SKM-1 (cell line): ENCODE results near the gene RTN3.
"Not testable (repeated sequence)": the region's sequence is repeated elsewhere in the genome, so short reads cannot be mapped to it uniquely, and the experiment has no call there.

Source experiments
- DNase-seq: peaks from one replicate; lab custom pipeline; 2025; ENCODE audit not compliant: unreplicated experiment; lab: John Stamatoyannopoulos, UW

Gene RTN3, protein sequence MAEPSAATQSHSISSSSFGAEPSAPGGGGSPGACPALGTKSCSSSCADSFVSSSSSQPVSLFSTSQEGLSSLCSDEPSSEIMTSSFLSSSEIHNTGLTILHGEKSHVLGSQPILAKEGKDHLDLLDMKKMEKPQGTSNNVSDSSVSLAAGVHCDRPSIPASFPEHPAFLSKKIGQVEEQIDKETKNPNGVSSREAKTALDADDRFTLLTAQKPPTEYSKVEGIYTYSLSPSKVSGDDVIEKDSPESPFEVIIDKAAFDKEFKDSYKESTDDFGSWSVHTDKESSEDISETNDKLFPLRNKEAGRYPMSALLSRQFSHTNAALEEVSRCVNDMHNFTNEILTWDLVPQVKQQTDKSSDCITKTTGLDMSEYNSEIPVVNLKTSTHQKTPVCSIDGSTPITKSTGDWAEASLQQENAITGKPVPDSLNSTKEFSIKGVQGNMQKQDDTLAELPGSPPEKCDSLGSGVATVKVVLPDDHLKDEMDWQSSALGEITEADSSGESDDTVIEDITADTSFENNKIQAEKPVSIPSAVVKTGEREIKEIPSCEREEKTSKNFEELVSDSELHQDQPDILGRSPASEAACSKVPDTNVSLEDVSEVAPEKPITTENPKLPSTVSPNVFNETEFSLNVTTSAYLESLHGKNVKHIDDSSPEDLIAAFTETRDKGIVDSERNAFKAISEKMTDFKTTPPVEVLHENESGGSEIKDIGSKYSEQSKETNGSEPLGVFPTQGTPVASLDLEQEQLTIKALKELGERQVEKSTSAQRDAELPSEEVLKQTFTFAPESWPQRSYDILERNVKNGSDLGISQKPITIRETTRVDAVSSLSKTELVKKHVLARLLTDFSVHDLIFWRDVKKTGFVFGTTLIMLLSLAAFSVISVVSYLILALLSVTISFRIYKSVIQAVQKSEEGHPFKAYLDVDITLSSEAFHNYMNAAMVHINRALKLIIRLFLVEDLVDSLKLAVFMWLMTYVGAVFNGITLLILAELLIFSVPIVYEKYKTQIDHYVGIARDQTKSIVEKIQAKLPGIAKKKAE

DNA sequence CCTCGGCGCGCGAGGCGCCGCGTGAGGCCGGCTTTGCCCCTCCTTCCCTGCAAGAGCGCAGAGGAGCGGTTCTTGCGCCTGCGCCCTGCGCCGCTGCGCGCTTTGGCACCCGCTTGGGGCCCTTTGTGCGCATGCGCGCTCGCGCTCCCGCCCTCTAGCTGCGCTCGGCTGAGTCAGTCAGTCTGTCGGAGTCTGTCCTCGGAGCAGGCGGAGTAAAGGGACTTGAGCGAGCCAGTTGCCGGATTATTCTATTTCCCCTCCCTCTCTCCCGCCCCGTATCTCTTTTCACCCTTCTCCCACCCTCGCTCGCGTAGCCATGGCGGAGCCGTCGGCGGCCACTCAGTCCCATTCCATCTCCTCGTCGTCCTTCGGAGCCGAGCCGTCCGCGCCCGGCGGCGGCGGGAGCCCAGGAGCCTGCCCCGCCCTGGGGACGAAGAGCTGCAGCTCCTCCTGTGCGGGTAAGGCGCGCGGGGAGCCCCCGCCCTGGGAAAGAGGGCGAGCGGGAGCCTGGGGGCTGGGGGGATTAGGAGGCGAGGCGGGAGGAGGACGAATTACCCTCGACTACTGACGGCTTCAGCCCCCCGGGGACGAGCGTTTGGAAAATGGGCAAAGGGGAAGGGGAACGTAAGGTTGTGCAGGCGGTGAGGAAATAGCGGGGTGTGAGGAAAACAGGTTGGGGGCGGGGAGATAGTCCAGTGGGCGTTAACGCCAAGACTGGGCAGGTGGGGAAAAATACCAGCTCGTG, at the start of gene RTN3:
RTN3 (plus strand) TSS at position 180 of the 745 bp plus-strand sequence; CDS start at position 317, 137 bp downstream.
- peak; percentile 92 for DNase-seq

DNA sequence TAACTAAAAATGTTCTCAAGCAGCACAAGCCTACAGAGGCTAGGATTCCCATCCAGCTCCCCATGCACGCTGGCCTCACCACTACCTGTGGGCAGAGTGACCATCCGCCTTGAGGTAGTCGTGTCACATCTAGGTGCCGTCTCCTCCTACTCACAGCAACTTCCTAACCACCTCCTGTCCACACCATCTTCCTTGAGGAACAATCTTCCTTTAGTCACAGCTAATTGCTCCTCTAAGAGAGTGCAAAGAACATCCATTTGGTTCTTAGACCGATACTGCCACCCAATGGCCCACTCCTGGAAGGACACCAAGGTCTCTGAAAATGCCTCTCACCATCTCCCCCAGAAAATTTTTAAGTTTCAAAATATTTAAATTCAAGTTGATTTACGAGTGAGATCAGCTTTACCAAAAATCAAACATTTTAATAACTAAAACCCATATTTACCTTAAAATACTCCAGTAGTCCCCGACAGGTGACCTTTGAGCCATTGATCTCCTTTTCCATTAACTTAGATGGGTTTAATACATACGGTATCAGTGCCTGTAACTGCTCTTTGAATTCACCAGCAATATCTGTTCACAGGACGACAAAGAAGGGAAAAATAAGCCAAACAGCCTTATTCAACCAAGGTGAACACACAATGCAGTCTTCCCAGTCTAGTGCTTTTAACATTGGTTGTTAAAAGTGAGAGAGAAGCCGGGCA, 45.4 kb upstream of the RTN3 start:
- peak; percentile 56 for DNase-seq

DNA sequence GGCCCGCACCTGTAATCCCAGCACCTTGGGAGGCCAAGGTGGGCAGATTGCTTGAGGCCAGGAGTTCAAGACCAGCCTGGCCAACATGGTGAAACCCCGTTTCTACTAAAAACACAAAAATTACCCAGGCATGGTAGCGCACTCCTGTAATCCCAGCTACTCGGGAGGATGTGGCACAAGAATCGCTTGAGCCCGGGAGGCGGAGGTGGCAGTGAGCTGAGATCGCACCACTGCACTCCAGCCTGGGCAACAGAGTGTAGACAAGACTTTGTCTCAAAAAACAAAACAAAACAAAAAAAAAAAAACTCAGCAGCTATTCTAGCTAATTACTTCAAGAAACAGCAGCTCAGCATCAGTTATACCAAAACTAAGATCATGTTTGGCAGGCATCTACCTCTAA, 42.9 kb upstream of the RTN3 start:
- not testable (repeated sequence) for DNase-seq

DNA sequence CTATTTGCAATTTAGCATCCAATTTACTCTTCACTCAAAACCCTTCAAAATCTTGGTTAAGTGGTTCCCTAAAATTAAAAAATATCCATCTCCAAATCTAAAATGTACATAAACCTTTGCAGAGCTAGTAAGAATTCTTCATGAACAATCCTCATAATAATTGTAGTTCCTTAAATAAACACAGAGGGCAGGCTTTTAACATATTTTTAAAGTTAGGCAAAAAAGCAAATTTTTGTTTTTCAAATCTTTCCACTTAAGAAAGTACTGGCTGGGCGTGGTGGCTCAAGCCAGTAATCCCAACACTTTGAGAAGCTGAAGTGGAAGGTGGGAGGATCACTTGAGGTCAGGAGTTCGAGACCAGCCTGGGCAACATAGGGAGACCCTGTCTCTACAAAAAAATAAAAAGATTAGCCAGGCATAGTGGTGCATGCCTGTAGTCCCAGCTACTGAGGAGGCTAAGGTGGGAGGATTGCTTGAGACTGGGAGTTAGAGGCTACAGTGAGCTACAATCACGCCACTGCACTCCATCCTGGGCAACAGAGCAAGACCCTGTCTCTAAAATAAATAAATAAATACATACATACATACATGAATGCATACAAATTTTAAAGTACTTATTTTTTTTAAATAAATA, 42.0 kb upstream of the RTN3 start:
- no peak for DNase-seq

DNA sequence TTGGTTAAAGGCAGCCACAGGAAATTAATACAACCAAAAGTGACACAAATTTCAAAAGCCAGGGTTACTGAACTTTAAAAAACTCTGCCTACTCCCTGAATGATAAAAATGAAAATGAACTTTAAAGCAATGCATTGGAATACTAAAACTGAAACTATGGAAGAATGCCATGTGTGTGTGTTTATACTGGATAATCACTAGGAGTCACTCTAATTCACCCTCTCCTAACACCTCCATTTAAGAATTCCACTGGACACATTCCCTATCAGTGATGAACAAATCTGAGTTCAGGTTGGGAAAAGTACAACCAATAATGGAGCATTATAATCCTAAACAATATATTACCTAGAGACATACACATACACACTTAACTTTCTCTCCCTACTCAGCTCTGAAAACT, 39.6 kb upstream of the RTN3 start:
- DNase-seq, result no peak

DNA sequence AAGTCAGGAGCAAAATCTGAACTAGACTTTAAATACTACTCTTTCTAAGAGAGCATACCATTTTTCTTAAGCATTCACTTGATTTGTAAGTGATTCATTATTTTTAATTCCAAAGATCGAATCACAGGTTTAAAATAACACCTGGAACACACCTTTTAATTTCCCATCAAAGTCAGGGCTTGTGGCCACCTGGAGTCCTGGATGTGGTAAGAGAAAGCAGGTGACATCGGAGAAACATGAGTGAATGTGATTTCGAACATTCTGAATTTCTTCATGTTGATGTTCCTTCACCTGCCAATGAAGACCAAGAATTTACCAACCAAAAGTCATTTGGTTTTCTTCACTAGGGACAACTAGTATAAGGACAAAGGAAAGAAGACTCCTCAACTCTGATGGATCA, 38.1 kb upstream of the RTN3 start:
- no peak for DNase-seq

DNA sequence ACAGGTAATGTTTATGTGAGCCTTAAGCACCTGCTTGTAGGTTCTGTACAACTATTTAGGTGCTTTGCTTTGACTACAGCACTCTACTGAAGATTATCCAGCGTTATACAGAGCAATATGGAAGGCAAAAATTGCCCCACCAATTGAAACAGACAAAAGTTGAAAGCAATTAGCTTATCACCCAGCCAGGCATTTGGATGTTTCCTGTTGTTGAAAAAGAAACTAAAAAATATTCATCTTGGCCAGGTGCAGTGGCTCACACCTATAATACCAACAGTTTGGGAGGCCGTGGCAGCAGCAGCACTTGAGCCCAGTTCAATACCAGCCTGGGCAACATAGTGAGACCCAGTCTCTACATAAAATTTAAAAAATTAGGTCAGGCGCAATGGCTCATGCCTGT, 28.6 kb upstream of the RTN3 start:
- DNase-seq, result no peak

DNA sequence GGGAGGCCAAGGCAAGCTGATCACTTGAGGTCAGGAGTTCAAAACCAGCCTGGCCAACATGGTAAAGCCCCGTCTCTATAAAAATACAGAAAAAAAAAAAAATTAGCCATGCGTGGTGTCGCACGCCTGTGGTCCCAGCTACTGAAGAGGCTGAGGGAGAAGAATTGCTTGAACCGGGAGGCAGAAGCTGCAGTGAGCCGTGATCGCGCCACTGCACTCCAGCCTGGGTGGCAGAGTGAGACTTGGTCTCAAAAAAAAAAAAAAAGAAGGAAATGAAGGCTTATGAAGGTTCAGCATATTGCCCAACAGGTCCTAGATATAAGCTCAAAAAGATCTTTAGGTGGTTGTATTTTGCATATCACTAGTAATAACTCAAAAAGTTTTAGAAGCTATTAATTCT, 20.3 kb upstream of the RTN3 start:
- no peak for DNase-seq

DNA sequence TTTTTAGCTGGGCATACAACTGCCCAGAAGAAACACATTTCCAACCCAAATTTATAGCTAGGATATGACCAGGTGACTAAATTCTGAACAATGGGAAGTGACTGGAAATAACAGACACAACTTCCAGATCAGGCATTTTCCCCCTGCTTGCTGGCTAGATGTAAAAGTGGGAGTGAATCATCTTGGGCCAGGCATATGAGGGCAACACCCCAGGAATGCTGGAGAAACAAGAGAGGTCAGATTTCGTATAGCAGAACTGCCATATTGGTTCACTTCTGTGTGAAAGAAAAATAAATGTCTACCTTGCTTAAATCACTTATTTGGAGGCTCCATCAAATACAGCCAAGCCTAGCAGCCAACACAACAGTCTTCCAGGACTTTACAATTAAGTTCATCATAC, 17.5 kb upstream of the RTN3 start:
- DNase-seq, result no peak

DNA sequence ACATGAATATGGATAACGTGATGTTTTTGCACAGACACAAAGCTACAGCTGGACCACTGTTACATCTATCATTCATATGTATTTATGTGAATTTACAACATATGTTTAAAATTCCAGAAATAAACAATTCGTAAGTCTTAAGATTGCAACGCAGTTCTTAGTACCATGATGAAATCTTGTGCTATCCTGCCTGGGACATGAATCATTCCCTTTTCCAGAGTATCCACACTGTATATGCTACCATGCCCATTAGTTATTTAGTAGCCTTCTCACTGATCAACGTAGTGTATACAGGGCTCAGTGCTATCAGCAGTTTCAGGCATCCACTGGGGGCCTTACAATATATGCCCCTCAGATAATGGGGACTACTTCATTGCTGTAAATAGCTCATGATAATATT, 14.4 kb upstream of the RTN3 start:
- no peak for DNase-seq

DNA sequence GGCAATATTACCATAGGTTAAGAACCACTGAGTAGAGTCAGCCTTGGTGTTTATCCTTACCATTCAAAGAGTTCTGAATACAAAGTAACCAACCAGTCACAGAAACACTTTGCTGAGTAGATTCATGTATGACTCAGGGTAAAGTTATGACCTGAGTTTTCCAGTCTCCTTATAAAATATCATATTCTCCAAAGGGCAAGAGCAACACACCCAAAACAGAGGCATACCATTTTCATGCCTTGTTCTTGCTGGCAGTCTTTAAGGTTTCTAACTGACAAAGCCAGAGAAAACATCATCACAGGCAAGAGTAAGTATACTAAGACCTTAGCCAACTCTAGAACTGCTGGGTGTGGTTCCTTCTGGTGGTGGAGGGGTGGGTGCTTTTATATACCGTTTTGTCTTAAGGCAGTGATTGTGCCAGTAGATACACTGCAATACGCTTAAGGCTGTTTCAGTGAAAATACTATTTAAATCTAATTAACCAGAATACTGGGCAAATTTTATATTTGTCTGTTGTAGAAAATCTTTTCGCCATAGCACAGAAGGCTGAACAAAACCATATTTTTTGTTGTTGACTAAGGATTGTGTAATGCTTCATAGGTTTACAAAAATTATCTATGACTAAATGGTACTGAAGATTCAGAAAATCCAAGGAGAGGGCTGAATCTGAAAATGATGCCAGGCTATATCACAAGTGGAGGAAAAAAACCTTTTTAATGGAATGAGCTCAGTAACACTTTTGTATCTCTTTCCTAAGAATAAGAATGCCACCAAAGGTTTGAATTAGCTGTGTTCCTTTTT, 13.1 kb upstream of the RTN3 start:
- DNase-seq, result no peak

DNA sequence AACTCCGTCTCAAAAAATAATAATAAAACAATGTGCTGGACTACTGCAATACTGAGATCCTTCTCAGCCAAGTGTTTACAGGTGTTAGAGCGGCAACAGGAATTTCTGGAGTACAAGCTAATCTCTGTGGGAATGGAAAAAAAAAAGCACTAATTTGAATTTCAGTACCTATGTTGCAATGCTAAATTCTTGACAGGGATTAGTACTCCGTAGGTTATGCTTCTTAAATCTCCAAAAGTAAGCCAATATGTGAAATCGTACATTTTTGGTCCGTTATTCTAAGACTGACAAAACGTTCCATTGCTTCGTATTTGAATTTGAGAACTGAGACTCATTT, 11.2 kb upstream of the RTN3 start:
- no peak for DNase-seq

DNA sequence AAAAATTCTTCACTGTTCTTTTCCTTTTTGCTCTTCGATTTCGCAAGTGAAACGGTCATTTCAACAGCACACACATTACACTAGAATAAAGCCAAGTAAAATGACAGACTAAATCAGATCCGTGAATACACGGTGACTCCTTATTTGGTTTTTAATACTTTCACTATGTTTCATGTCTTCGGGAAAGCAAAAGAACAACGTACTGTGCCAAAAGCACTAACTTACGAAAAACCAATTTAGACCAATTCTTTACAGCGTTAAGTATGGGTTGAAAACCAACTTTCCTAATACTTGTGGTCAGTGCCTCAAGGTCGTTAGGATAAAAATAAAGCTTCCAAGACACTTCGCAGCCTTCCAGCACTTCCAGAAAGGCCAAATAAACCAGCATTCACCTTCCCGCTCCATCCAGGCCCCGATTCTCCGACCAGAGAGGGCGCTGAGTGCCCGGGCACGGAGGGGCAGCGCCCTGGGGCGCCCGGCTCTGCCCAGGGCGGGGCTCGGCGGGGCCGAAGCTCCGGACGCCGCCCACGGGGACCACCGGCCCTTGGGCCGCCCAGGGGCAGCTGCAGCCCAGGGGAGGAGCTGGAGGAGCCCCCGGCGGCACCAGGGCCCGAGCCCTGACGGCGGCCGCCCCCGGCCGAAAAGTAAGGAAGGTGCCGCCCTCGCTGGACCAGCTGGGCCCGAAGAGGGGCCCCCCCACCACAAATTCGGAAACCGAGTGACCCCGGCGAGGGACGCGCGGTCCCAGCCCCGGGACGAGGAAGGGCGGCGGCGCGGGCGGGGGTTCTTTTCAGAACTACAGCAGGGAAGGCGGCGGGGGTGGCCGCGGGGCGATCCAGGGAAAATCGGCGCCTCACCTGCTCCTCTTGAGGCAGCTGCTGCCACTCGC, 10.6 kb upstream of the RTN3 start:
- DNase-seq, result peak; percentile 32

DNA sequence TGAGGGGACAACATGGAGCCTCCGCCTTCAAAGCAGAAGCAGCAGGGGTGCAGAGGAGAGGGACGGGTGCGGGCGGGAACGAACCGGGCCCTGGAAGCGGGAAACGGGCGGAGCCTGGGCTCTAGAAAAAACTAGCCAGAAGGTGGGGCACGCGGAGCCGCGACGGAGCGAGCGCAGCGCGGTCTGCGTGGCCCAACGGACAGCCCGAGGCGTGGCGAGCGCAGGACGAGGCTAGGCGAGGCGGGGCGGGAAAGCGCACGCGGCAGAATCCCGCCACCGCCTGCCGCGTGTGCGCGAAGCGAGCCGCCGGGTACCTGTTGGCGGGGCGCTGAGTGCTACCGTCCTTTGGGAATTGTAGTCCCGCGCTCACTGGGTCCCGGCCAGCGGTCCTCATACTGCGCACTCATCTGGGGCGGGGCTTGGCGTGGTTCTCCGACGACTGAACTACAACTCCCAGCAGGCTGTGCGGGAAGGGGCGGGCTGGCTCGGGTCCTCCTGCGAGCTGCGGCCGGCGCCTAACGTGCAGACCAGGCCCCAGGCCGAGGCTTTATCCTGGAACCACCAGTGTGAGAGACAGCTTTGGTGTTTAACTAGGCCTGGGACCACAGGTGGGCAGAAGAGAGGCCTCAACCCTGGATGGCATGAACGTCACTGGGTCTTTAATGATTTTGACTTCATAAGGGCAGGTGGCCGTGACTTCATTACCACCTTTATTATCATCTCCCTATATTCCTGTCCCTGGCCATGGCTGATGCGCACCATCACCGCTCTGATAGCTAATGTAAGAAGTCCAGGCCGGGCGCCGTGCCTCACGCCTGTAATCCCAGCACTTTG, 9.8 kb upstream of the RTN3 start, which contains the start of gene ATL3:
ATL3 (minus strand) TSS at position 55 of the 834 bp plus-strand sequence; CDS start at position 14, 41 bp downstream.
- DNase-seq, result peak; percentile 90

DNA sequence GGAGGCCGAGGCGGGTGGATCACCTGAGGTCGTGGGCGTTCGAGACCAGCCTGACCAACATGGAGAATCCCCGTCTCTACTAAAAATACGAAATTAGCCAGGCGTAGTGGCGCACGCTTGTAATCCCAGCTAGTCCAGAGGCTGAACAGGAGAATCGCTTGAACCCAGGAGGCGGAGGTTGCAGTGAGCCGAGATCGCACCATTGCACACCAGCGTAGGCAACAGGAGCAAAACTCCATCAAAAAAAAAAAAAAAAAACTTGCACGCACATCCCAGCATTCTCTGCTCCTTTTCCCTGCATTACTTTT, 9.2 kb upstream of the RTN3 start:
- no peak for DNase-seq

DNA sequence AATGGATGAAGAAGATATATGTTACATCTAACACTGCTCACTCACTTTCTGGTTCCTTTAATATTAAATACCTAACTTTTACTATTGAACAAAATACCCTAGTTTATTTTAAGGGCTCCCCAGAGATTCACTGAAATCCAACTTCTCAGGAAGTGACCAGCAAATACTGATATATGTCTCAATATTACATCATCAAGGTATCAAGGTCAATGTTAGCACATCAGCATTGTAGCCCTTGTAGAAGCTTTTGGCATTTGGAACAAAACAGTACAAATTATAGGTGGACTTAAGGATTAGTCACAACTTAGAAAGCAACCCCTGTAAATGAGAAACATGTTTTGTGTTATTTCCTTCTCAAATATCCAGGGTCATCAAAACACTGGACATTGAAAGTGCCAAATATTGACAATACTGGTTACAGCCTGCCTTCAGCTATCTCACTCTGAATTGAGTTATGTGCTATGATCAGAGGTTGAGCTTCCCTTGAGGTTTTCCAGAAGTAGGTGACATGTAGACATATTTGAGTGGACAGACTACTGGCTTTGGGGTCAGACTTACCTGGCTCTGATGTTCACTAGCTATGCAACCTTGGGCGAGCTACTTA, 8.3 kb upstream of the RTN3 start:
- no peak for DNase-seq

DNA sequence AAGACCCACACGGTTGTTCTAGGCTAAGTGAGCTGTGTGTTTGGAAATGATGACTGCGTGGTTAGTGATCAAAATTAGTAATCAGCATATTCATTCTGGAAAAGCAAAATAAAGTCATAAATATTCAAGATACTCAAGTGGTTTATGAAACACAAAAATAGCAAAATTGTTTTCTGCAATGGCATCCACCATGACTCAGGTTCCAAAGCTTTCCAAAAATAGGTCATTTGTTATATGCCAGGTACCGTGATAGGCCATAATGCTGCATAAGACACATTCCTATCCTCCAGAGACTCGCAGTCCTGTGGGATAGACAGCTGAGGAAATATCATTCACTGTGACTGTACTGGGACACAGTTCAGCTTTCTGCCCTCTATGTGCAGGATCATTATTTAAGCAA, 7.7 kb upstream of the RTN3 start:
- DNase-seq, result no peak
